Calu3 (cell line): ENCODE measurements around the gene SMOC2. TPM values are rescaled to one million over a fixed set of nuclear protein-coding genes. Genes with fewer than 3 reads are reported as not detected.

Source experiments
- BruUV-seq: library from RNA; stranded (reverse); fragments of 400-500 nt; replicated peaks from 2 replicates; lab custom pipeline; 2021; lab: Mats Ljungman, UMichigan
- CTCF ChIA-PET: fragments of 300-600 bp; sonication (Branson Sonifier 250); formaldehyde crosslinking; loops from one replicate; lab custom pipeline; 2022; ENCODE audit warnings: antibody characterized with exemption; lab: Charles Lee
- DNase-seq: peaks from one replicate; pipeline ENCODE4 v3.0.0; 2022
- H3K27ac Mint-ChIP-seq: one replicate; pipeline ENCODE4 v1.8.0; 2022; ENCODE audit warnings: mixed read lengths; ENCODE audit not compliant: unreplicated experiment
- H3K27me3 Mint-ChIP-seq: one replicate; pipeline ENCODE4 v1.8.0; 2022; ENCODE audit warnings: mixed read lengths; ENCODE audit not compliant: unreplicated experiment
- H3K36me3 Mint-ChIP-seq: one replicate; pipeline ENCODE4 v1.8.0; 2022; ENCODE audit warnings: mild to moderate bottlenecking, moderate library complexity, mixed read lengths; ENCODE audit not compliant: insufficient read depth, unreplicated experiment
- H3K4me1 Mint-ChIP-seq: one replicate; pipeline ENCODE4 v1.8.0; 2022; ENCODE audit warnings: mild to moderate bottlenecking, low read depth, mixed read lengths; ENCODE audit not compliant: unreplicated experiment
- H3K4me3 Mint-ChIP-seq: one replicate; pipeline ENCODE4 v1.8.0; 2022; ENCODE audit warnings: mild to moderate bottlenecking, low read depth, moderate library complexity, mixed read lengths; ENCODE audit not compliant: unreplicated experiment
- H3K9me3 Mint-ChIP-seq: one replicate; pipeline ENCODE4 v1.8.0; 2022; ENCODE audit warnings: low read depth, mixed read lengths; ENCODE audit not compliant: unreplicated experiment
- intact Hi-C: fragments of 100-400 bp; cut with micrococcal nuclease; formaldehyde crosslinking; loops from one replicate; pipeline ENCODE4 v1.10.0; 2022; ENCODE audit not compliant: unreplicated experiment
- total RNA-seq: library from RNA; stranded (reverse); gene quantifications from 2 replicates; pipeline ENCODE4 v1.2.3, GENCODE V29; 2022
- TF ChIP-seq, protein P1 (sequence below): fragments of 200-600 bp; IDR thresholded peaks from one replicate; pipeline ENCODE4 v1.8.0; 2022; ENCODE audit warnings: antibody characterized with exemption; ENCODE audit not compliant: unreplicated experiment

The SMOC2 gene
- total RNA-seq, 1 experiment from 2014 or later, result 1.1 TPM

DNA sequence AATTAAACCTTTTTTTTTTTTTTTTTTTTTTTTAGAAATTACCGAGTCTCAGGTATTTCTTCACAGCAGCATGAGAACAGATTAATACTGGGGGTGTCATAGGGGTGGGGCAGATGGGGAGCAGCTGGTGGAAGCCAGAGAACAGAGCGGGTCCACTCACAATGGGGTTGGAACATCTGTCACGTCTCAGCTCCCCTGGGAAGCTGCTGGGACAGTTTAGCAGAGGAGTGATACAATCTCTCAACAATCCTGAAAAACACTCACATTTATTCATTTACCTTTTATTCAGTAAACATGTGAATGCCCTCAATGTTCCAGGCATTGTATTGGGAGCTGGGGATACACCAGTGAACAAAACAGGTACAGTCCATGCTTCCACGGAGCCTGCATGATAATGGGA lies 162.2 kb downstream of the SMOC2 start:
- no peaks in the 10 kb centered on the region for H3K9me3 Mint-ChIP-seq
- H3K4me1 Mint-ChIP-seq, result peaks cover 19% of the 10 kb centered on the region
- H3K36me3 Mint-ChIP-seq, result peaks cover 4% of the 10 kb centered on the region
- no peak overlapping the region for H3K27ac Mint-ChIP-seq
- intact Hi-C loops, result no loop called here
- H3K4me3 Mint-ChIP-seq, result no peak overlapping the region
- no peak for DNase-seq
- no peaks in the 10 kb centered on the region for H3K27me3 Mint-ChIP-seq
- TF ChIP-seq, protein P1, sequence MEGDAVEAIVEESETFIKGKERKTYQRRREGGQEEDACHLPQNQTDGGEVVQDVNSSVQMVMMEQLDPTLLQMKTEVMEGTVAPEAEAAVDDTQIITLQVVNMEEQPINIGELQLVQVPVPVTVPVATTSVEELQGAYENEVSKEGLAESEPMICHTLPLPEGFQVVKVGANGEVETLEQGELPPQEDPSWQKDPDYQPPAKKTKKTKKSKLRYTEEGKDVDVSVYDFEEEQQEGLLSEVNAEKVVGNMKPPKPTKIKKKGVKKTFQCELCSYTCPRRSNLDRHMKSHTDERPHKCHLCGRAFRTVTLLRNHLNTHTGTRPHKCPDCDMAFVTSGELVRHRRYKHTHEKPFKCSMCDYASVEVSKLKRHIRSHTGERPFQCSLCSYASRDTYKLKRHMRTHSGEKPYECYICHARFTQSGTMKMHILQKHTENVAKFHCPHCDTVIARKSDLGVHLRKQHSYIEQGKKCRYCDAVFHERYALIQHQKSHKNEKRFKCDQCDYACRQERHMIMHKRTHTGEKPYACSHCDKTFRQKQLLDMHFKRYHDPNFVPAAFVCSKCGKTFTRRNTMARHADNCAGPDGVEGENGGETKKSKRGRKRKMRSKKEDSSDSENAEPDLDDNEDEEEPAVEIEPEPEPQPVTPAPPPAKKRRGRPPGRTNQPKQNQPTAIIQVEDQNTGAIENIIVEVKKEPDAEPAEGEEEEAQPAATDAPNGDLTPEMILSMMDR, result no peak
- no TSS peak for BruUV-seq
- CTCF ChIA-PET, result no interaction called here

DNA sequence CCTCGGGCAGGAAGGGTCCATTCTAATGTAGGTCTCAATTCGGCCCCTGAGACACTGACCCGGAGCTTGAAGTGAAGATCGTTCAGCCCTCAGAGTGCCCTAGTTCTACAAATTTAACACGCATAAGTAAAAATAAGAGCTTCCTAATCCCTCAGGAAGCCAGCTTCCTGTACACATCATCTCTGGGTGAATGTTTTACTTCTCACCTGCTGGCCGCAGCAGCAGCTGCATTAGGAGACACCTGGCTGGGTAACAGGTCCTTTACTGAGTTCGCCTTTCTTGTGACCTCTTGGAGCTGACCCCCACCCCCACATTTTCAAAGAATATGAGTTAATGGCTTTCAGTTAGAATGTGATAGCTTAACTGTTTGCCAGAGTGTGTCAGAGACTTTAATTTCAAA lies 165.0 kb downstream of the SMOC2 start:
- H3K27ac Mint-ChIP-seq, result peak overlapping the region; percentile 60
- no peaks in the 10 kb centered on the region for H3K9me3 Mint-ChIP-seq
- intact Hi-C loops, result no loop called here
- CTCF ChIA-PET, result interaction anchor here (0.6 to 1.2 kb wide), 9 partner anchors 9 to 282 kb away, joined by 3 to 4 read pairs (median 3); no protein-coding TSS in a partner anchor
- no TSS peak for BruUV-seq
- TF ChIP-seq, protein P1, result no peak
- H3K27me3 Mint-ChIP-seq, result no peaks in the 10 kb centered on the region
- DNase-seq, result peak; percentile 43
- H3K4me1 Mint-ChIP-seq, result peaks cover 37% of the 10 kb centered on the region
- peaks cover 4% of the 10 kb centered on the region for H3K36me3 Mint-ChIP-seq
- peak overlapping the region; percentile 19 for H3K4me3 Mint-ChIP-seq

DNA sequence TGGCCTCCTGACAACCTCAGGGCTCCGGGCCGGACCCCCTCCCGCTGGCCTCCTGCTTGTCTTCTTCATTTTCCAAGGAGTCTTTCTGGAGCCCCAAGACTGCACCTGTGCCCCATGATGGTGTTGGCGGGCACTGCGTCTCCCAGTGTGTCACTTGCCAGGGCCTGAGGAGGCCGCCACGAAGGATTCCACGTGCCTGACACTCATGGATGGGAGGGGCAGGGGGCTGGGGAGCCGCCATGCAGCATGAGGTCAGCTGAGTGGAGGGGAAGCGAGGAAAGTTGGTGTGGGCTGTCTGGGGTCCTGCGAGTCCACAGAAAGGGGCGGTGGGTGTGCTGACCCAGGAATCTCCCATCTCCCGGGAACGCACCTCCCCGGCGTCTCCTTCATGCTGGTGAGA lies 165.7 kb downstream of the SMOC2 start:
- no peak overlapping the region for H3K4me3 Mint-ChIP-seq
- no peak overlapping the region for H3K27ac Mint-ChIP-seq
- peaks cover 37% of the 10 kb centered on the region for H3K4me1 Mint-ChIP-seq
- TF ChIP-seq, protein P1, result no peak
- H3K9me3 Mint-ChIP-seq, result no peaks in the 10 kb centered on the region
- intact Hi-C loops, result no loop called here
- peaks cover 4% of the 10 kb centered on the region for H3K36me3 Mint-ChIP-seq
- H3K27me3 Mint-ChIP-seq, result no peaks in the 10 kb centered on the region
- BruUV-seq, result no TSS peak
- DNase-seq, result no peak
- CTCF ChIA-PET, result interaction anchor here (1.2 kb wide), 2 partner anchors 30 to 41 kb away, joined by 3 to 4 read pairs; no protein-coding TSS in a partner anchor

DNA sequence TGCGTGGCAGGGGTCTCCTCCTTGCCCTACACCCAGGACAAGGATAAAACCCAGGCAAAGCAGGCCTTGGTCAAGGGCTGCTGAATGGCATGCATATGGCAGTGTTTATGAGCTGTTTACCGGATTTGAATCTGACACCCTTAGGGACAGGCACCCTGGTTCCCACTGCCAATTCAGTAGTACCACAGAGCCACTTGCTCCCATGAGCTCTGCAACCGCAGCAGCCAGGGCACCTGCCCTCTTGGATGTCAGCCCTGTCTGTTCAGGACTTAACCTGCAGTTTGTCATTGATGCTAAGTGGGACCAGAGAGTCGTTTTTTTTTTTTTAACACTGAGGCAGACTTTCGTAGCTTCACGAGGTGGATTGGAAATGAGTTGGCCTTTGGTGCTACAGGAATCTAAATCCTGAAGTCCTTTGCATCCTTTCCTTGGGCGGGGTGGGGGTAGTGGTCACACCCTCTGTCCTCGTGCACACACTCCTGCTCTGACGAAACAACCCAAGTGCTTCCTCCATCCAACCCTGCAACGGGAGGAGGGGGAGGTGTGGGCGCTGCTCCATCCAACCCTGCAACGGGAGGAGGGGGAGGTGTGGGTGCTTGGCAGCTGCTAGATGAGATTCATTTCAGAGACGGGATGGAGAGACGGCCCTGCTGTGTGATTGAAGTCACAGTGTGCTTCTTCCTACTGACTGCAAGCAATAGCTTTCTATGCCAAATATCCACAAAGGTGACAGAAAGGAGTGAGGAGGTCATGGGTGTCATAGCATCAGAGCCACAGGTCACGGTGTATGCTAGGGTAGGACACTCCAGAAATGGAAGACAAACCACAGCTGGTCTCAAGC lies 166.5 kb downstream of the SMOC2 start:
- intact Hi-C loops, result no loop called here
- no peak overlapping the region for H3K27ac Mint-ChIP-seq
- peak; percentile 13 for DNase-seq
- TF ChIP-seq, protein P1, result no peak
- H3K27me3 Mint-ChIP-seq, result no peaks in the 10 kb centered on the region
- H3K36me3 Mint-ChIP-seq, result peaks cover 4% of the 10 kb centered on the region
- CTCF ChIA-PET, result interaction anchor here (0.5 kb wide), 1 partner anchor 282 kb away, joined by 4 read pairs; no protein-coding TSS in a partner anchor
- no peak overlapping the region for H3K4me3 Mint-ChIP-seq
- no TSS peak for BruUV-seq
- no peaks in the 10 kb centered on the region for H3K9me3 Mint-ChIP-seq
- peaks cover 37% of the 10 kb centered on the region for H3K4me1 Mint-ChIP-seq
